Astrocyte of the cerebellum (primary cell): ENCODE measurements around the gene AFMID.
A peak's percentile ranks its signal among the peaks of the same experiment; 100 is the strongest.

ENCODE experiments used
- DNase-seq: peaks from one replicate; pipeline ENCODE4 v3.0.0-alpha.2; 2011; ENCODE audit warnings: low read depth
- H3K4me3 ChIP-seq: 2 replicates; pipeline ENCODE4 v1.5.1; 2011; ENCODE audit warnings: mild to moderate bottlenecking, low read depth, low read length, moderate library complexity
- CTCF ChIP-seq: IDR thresholded peaks from 2 replicates; pipeline ENCODE4 v1.5.1; 2012; ENCODE audit warnings: low read length, low read depth, moderate library complexity, mild to moderate bottlenecking; ENCODE audit errors: missing control alignments
- in situ Hi-C: cut with HindIII; loops from 2 replicates; pipeline ENCODE4 v1.10.0; 2017; ENCODE audit warnings: low sequenced_read_pairs

The AFMID gene

GRCh38 chr17:78146471-78146869 is 40.7 kb upstream of the AFMID start:
- no peak for DNase-seq
- in situ Hi-C loops = no loop called here
- TF ChIP-seq CTCF = no peak
- H3K4me3 ChIP-seq = no peak overlapping the region

GRCh38 chr17:78146881-78147280 is 40.3 kb upstream of the AFMID start:
- no peak for TF ChIP-seq CTCF
- no peak overlapping the region for H3K4me3 ChIP-seq
- DNase-seq = no peak
- in situ Hi-C loops = no loop called here

GRCh38 chr17:78147315-78147998 is 39.7 kb upstream of the AFMID start:
- in situ Hi-C loops = no loop called here
- no peak for TF ChIP-seq CTCF
- no peak for DNase-seq
- H3K4me3 ChIP-seq = no peak overlapping the region

GRCh38 chr17:78148286-78149016 is 38.7 kb upstream of the AFMID start:
- no peak for DNase-seq
- H3K4me3 ChIP-seq = no peak overlapping the region
- no peak for TF ChIP-seq CTCF
- in situ Hi-C loops = no loop called here

GRCh38 chr17:78151514-78152008 is 35.6 kb upstream of the AFMID start:
- in situ Hi-C loops = no loop called here

More at GRCh38 chr17:78151514-78152008, 35.6 kb upstream of the AFMID start:
- no peak overlapping the region for H3K4me3 ChIP-seq
- TF ChIP-seq CTCF = no peak
- DNase-seq = peak; percentile 15
